ENCODE data around the gene TMEM174.
"Not testable (repeated sequence)": the region's sequence is repeated elsewhere in the genome, so short reads cannot be mapped to it uniquely, and the experiment has no call there.

TMEM174 gene

DNA sequence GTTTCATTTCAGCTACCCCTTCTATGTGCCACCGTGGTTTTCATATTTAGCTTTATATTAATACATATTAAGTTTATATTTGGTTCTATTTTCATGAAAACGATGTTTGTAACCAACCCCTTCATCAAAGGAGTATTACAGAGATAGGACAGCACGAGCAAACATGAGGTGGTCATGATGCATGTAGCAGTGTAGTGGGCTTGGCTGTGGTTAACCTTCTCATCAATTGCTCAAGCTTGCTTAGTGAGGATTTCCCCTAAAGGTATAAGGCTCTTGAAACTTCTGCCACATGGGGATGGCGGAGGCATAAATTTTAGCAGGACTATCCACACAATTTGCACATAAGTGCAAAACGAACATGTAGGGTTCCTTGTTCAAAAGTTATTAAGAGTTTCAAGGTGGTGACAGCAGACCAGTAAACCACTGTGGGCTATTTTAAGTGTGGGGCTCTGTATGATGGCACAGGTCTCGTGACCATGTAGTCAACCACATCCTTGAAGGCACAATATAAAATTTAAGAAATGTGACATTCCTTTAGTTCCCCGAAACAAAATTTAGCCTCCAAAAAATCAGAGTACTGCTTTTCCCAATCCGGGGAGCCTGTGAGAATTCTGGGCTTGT is 24.8 kb downstream of the TMEM174 start:
- no peak for DNase-seq

- DNase-seq = no peak
Measured at GRCh38 chr5:73198833-73199592, 26.0 kb downstream of the TMEM174 start.

GRCh38 chr5:73199671-73200070 is 26.7 kb downstream of the TMEM174 start:
- DNase-seq = no peak

DNA sequence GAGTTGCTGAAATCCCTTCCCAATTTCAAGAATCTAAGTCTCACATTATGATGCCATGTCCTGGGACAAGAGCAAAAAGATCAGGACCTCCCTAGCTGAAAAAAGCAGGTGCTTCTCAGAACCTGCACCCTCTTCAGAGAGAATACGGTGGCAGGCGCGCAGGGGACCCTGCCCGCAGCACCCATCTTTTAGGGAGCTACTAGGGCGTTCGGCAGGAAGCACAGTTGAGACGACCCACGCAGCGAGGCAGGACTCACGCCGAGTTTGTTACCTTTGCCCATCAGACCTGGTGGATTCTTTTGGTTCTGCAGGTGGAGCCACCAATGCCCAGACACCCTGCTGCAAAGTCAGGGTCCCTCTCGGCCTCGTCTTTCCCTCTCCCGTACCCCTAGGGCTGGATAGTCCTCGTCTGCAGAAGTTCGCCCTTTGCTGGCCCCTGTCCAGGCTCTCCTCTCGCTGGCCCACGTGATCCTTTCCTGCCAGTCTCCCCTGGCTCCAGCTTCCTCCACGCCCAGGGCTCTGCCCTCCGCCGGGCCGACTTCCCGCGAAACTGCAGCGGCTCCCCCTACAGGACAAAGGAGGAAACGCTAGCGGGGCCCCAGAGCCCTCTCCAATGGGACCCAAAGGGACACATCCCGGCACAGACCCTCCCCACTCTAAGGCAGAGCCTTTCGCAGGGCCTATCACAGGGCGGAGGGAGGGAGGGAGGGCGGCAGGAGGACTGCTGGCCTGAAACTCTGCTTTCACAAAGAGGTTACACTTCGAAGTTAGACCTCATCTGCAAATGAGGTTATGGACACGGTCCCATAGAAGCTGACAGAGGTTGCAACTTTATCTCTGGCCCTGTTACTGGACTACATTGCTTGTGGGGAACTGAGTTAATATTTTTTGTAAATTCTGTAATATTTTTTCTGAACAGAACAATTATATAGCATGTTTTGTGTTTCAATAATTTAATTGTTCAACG is 28.8 kb downstream of the TMEM174 start:
- DNase-seq = peak; percentile 72 to 73

DNA sequence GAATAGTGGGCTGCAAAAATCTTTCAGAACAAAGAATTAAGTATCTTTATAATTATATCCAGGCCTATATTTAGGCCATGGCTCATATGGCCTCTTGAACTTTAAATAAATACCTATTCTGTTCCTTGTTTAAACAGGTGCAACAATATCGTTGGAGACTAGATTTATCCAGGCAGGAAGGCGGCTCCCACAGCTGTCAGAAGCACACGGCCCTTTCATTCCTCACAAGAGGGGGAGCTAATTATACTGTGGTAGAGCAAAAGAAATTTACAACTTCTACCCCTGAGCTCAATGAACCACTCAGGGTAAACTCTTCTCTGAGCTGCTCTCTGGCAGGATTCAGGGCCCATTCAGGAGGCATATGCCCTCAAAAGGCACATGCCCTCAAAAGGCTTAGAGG is 31.3 kb downstream of the TMEM174 start:
- no peak for DNase-seq

DNA sequence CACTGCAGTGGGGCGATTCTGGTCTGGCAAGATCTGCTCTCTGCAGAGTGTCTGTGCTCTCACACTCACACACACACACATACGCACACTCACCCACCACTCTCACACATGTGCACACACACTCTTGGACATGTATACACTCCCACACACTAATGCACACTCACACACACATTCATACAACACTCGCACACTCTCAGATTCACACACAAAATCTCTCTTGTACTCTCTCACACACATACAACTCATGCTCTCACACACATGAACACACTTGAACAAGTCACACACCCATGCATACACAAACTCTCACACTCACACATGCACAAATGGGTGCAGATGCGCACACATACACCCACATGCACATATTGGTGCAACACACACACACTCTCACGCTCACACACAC is 31.7 kb downstream of the TMEM174 start:
- DNase-seq = no peak

GRCh38 chr5:73205305-73205704 is 32.3 kb downstream of the TMEM174 start:
- no peak for DNase-seq

DNA sequence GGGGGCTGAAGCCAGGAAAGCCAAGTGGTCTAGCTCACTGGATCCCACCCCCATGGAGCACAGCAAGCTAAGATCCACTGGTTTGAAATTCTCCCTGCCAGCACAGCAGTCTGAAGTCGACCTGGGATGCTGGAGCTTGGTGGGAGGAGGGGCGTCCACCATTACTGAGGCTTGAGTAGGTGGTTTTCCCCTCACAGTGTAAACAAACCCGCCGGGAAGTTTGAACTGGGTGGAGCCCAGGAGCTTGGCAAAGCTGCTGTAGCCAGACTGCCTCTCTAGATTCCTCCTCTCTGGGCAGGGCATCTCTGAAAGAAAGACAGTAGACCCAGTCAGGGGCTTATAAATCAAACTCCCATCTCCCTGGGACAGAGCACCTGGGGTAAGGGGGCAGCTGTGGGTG is 34.2 kb downstream of the TMEM174 start:
- not testable (repeated sequence) for DNase-seq

GRCh38 chr5:73209075-73209474 is 36.1 kb downstream of the TMEM174 start:
- not testable (repeated sequence) for DNase-seq

GRCh38 chr5:73212693-73213092 is 39.7 kb downstream of the TMEM174 start:
- DNase-seq = not testable (repeated sequence)

DNA sequence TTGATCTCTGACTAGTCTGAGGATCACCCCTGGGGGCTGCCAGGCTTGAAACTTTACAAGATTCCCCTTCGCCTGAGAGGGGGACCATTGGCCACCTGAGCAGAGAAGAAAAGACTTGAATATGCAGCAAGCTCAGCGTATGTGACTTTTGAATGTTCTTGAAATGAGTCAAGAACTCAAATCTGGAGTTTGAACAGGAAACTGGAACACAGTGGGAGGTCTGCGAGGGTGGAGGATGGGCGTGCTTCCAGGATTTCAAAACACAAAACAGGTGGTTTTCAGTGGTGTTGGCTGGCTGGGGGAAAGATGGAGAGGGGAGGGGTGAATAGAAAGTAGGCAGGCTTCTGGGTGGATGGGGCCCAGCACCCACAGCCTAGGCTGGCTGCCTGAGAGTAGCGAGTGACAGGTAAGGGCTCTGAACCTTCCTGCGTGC is 40.6 kb downstream of the TMEM174 start:
- no peak for DNase-seq

GRCh38 chr5:73214306-73214705 is 41.3 kb downstream of the TMEM174 start:
- no peak for DNase-seq

- no peak for DNase-seq
Measured at GRCh38 chr5:73214996-73215395, 42.0 kb downstream of the TMEM174 start.

DNA sequence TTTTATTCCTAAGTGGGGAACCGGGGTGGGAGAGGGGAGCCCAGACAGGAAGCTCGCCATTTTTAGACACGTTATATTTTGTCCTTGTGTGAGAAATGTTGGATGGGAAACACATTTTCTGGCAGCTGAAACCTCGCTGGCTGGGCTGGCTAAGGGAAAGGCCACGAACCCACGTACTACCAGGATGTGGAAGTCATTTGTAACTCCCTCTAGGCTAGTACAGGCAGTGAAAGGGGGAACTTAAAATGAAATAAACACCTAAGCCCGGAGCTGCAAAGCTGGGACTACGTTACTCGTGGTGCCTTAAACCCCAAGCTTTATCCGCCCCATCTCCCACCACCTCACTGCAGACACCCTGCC is 42.5 kb downstream of the TMEM174 start:
- no peak for DNase-seq

DNA sequence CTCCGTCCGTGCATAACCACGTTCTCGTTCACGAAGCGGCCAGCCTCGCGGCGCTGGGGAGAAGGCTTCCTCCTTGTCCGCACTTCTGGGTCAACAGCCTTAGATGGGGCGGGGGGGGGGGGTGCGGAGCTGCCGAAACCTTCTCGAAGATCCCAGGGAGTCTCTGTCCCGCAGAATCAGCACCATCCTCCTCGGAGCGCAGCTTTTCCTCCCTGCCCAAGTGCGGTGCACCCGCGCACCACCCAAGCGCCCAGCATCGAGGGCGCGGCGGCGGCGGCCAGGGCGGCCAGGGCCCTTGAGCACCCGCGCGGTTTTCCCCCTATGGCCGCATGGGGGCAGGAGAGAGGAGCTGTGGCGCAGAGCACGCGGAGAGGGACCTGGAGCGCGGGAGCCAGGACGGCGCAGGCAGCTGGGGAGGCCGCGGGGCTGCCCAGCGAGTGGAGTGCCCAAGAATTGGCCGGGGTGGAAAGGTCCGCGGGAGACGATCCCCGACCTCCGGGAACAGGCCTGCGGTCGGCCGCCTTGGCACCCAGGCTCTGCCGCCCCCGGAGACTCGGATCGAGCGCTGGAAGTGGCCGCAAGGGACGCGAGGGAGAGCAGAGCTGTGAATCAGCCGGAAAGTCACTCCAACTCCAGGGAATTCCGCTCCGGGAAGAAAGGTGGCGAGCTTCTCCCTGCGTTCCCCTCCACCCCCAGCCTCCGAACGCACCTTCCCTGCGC is 43.1 kb downstream of the TMEM174 start:
- DNase-seq = peak; percentile 67 to 69

DNA sequence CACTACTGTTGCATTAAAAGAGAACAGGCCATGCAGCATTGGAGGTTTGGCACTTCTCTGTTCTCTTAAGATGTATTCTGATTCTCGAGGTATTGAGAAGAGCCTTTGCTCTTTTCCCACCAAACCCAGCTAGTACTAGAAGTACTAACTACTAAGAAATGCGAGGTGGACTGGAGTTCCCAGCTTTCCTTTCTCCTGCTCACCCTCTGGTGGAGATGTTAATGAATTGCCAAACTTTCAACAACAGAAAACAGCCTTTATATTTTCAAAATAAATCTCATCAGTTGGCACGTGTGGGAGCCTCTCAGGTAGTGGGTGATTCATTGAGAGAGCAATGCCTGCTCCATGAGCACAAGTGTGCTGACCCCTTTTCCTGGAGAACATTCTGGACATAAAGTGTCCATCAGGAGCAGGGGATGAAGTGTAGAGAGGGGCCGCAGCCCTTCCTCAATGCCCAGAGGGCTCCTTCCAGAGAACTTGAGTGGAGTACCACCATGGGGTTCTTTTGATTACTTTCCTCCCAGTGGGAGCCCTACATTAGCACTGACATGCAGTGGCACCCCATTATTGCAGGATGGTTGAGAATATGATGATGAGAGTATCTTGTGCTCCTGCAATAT is 45.7 kb downstream of the TMEM174 start:
- DNase-seq = no peak

- DNase-seq = not testable (repeated sequence)
Measured at GRCh38 chr5:73219336-73219735, 46.3 kb downstream of the TMEM174 start.

DNA sequence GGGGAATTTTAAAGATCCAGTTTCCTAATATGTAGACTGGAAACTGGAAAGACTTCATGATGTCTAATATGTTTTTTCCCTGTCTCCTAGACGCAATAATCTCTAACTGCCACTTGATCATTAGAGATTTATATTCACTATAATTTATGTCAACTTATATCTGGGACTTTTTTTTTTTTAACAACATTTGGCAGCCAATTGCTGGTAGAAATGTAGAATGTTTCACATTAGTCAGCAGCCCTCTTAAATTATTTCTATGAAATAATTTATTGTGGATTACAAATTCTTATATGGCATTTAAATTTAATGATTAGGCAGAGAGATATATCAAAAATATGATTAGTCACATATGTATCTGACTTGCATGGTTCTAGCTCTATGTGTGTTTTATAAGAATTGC is 48.2 kb downstream of the TMEM174 start:
- no peak for DNase-seq

DNA sequence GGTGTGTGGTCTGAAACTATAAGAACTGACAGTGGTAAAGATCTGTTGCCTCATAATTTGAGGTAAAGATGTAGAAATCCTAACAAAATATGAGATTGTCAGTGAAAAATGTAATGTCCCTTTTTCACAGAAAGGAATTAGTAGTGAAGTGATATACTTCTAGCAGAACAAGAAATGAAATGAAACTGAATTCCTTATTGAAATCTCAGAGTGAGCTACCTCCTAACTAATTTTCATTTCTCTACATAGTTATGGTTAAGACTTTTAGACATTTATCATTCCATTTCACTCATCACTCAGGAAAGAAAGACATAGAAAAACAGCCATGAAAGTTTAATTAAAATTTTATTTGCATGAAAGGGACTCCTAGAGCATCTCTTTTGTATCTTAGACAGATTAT is 48.7 kb downstream of the TMEM174 start:
- DNase-seq = no peak

DNA sequence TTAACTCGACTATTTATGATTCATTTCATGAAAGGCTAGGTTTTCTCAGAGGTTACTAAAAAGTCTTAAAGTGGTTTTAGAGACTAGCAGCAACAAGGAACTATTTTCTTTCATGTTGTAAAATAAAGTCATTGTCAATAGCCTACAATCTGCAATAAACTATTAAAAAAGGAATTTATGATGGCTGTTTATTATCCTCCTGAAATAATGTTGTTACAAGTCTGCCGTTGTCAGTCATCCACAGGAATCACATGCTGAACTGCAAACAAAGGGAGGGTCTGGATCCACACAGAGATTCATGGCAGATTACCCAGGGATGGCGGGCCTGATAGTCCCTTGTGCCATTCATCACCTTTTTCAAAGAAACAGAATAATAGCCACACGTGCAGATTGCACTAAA is 49.2 kb downstream of the TMEM174 start:
- no peak for DNase-seq

All from stimulated activated CD4-positive, alpha-beta T cell treated with anti-CD3 and anti-CD28 coated beads, Interleukin-2, amount 100 ng/mL, for 48 hours (primary cell).